Globus pallidus (tissue), 1 donor: ENCODE data around the gene ZNFX1.
"Not testable (repeated sequence)": the region's sequence is repeated elsewhere in the genome, so short reads cannot be mapped to it uniquely, and the experiment has no call there.

Source experiments
- DNase-seq: peaks from one replicate; pipeline ENCODE4 v3.0.0-alpha.2; 2015; ENCODE audit warnings: low spot score

ZNFX1 gene

DNA sequence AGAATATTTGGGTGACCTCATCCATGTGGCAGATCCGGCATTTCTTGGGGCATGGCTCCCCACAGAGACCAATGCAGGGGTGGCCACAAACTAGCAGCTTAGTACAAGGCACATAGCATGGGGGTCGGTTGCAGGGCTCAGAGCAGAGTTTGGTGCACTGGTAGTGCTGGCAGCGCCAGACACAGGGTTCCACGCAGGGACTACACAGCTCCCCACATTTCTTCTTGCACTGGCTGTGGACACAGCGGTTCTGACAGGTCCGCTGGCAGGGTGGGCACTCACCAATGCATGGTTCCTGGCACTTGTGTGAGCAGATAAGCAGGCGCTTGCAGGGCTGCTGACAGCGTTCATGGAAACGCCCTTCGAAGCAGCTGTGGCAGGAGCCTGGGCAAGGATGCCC is 29.6 kb downstream of the ZNFX1 start:
- no peak for DNase-seq

DNA sequence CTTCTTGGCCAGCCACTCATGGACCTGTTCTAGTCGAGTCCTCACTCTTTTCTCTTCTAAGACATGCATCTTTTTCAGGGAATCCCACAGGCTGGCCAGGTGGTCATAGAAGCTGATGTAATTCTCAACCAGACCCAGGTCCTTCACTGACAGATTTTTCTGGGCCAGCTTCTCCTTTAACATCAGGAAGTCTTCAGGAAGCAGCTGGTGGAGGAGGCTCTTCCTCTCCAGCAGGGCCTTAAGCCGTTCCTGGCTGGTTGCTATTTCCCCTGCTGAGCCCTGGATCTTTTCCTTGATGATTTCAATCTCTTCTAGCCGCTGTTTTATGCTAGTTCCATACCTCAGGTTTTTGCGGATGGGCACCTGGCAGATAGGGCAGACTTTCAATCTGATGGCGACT is 30.1 kb downstream of the ZNFX1 start:
- DNase-seq, result no peak

DNA sequence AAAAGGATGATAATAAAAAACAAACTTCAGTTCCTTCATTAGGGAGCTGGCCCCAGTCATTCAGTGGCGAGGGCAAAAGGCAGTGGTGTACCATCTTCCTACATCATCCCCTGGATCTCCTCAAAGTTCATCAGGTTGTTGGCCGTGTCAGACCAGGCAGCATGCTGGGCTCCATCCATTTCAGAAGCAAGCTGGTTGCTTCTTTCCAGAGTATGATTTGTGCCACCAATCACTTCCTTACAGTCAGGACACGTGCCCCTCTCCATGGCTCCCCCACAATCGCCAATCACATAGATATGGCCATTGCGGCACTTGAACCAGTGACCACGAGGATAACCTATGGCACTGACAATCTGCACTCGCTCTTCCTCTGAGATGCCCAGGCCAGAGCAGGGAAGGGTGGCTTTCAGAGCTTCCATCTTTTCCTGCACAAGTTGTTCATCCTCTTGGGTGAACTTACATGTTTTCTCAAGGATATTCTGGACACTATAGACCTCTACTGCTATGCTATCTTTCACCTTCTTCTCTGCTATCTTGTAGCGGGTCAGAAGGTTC is 30.6 kb downstream of the ZNFX1 start:
- DNase-seq, result no peak

DNA sequence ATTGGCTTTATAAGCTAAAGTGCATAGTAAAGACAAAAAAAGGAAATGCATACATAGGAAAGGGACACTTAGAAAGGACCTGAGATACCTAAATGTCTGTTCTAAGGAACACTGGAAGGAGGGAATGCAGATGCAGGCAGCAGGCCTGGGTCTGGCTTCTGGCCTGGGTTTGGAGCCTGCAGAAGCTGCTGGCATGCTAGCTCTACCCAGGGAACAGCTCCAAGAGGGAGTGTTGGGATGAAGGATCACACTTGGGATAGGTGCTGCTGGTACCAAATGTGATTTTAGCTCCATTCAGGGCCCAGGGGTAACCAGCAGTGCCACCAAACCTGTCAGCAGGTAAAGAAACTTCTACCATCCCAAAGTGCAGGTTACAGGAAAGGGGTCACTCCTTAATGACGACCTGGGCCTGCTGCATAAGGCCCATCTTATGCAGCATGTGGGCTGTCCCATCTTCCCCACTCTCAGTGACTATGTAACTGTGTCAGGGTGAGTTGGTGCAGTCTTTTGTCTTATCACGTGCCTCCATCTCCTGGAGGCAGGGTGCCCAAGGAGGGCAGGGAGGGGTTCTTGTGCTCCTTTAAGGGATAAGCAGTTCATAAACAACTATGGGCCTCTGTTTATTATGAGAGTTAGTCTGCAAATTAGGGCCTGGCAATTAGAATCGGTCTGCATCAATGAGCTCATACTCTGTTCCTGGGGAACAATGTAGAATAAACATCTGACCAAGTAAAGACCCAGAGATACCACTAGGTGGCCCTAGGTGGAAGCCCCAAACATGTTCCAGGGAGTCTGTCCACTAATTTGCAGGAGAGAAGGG is 31.7 kb downstream of the ZNFX1 start:
- DNase-seq, result peak; percentile 63

DNA sequence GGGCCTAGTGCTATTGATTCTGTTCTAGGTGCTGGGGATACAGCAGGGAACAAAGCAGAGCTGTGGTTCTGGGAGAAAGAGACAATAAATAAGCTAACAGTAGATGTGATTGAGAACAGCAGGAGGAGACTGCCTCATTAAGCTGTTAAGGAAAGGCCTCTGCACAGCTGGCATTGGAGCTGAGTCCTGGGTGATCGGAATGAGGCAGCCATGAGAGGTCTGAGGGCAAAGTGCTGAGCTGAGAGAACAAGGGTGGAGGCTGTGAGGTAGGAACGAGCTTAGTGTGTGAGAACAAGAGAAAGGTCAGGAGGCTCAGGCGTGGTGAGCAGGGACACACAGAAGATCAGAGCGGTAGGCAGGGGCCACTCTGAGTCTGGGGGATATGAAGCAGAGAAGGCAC is 40.3 kb downstream of the ZNFX1 start:
- DNase-seq, result no peak

DNA sequence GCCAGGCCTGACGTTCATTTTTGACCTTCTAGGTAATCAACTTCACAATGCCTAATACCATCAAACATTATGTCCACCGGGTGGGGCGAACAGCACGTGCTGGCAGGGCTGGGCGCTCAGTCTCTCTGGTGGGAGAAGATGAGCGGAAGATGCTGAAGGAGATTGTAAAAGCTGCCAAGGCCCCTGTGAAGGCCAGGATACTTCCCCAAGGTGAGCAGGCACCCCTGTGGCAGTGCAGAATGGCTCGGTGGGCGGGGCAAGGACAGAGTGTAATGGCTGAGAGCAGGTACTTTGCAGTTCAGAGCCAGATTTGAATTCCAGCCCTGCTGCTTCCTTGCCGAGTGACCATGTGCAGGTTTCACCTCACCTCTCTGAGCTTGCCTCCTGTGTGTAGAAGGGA is 41.6 kb downstream of the ZNFX1 start:
- no peak for DNase-seq

- DNase-seq, result no peak
These were observed 43.0 kb downstream of the ZNFX1 start for GRCh38 chr20:49234831-49235230.

DNA sequence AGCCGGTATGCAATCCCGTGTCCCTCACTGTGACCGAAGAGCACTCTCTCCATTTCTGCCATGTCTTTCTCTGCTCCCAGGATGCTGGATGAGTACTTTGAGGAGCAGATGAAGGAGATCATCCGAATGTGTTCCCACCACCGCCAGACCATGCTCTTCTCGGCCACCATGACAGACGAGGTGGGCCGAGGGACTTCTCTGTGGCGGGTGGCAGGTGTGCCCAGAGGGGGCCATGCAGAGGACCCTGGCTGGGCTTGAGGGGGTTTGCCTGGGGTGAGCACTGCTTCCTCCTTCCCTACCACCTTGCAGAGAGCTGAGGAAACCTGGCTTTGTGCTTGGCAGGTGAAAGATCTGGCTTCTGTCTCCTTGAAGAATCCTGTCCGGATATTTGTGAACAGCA is 44.6 kb downstream of the ZNFX1 start:
- no peak for DNase-seq

DNA sequence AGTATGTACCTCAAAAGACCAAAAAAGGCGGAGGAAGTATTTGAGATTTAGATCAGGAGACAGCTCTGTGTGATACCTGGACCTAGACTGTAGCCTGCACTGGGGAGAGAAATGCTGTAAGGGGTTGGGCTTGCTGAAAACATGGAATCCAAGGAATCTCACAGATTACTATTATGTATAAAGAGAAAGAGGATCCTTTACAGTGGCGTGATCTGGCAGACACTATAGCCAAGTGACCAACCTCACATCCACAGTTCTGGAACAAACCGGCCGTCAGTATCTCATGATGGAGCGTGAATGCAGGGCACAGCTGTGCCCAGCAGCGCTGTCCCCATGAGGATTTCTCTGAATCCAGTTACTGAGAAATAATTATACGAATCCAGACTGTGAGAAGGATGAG is 46.4 kb downstream of the ZNFX1 start:
- no peak for DNase-seq

- DNase-seq, result peak; percentile 45
These were observed 47.2 kb downstream of the ZNFX1 start for GRCh38 chr20:49230561-49231133.

- DNase-seq, result no peak
These were observed 47.8 kb downstream of the ZNFX1 start for GRCh38 chr20:49230021-49230420.

DNA sequence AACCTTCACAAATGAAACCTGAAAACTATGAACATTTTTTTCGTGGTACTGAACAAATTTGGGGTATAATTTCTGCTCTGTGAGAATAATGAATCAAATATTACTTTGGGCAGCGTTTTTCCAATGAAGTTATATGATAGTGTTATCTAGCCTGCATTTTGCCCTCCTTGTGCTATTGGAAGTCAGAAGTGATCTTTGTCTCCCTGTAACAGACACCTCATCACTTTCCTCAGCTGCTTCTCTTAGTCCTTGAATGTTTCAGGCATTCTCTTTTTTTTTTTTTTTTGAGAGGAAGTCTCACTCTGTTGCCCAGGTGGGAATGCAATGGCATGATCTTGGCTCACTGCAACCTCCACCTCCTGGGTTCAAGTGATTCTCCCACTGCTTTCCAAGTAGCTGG is 48.5 kb downstream of the ZNFX1 start:
- no peak for DNase-seq

DNA sequence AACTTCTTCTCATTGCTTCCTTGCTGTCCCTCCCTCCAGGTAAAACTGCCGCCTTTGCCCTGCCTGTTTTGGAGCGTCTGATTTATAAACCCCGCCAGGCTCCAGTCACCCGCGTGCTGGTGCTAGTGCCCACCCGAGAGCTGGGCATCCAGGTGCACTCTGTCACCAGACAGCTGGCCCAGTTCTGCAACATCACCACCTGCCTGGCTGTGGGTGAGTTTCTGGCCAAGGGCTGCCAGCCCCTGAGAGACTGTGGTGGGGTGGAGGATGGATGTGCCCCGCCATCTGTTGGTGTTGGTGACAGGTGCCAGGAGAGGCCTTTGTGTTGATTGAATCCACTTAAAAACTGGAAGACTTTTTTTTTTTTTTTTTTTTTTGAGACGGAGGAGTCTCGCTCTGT is 49.2 kb downstream of the ZNFX1 start:
- no peak for DNase-seq

GRCh38 chr20:49225896-49226295 is 52.0 kb downstream of the ZNFX1 start:
- DNase-seq, result no peak

DNA sequence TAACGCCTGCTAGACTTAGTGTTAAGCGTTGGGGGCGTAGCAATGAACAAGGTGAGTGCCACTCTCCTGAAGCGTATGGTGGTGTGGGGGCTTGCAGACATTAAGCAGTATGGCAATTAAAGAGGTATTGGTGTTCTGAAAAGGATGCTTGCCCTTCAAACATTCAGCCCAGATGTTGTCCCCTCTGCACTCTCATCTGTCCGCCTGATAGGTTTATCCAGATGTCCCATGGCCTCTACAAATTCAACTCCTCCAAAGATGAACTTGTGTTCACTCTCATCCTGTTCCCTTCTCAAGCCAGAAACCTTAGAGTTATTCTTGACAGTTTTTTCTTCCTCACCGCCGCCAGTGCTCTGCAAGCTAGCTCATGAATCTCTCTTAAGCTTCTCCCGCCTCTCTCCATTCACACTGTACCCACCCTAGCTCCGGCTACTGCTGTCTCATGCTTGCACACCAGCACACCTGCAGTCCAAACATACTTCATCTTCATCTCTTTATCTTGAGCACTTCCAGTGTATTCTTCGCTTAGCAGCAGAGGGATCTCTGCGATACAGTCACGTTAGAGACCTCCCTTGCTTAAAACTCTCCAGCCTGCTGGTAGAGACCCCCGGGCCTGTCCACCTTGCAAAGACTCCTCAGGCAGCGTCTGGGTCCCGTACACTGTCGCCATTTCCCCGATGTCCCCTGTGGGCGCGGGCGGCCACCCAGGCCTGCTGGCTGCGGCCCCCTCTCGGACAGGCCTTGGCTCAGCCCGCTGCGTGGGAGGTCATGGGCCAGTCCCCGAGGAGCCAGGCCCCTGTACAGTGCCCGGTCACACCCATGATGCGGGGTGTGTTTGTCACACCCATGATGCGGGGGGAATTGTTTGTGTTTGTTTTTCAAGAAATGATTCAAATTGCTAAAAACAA is 57.7 kb downstream of the ZNFX1 start:
- DNase-seq, result no peak

DNA sequence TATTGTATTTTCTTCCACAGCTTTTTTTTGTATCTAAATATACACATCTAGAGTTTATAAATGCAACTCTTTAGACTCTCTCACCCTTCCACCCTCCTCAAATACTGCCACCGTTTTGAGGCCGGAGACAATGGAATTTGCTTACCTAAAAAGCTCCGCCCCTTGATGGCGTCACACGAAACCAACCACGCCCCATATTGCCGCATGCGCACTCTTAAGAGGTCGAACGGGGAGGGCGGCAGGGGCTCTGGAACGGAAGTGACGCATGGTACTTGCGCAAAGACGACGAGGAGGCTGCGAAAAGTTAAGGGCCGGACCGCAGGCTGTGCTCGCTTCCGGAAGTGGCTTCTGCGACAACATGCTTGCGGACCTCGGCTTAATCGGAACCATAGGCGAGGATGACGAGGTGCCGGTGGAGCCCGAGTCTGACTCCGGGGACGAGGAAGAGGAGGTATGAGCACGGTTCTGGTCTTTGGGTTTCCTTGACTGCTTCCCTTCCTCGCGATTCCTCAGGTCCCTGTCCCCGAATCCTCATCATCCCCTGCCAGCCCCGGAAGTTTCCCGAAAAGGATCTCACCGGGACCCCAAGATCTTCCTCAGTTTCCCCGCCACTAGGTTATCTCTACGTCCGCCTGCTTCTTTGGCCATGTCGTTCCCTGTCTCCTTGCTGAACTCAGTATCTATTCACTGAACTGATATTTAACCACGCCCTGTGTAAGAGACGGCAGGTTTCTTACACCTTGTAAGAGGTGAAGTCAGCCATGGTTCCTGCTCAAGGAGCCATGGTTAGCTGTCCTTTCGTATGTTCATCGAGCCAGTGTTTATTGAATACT is 58.5 kb downstream of the ZNFX1 start, which contains the start of gene DDX27:
TSS of gene DDX27 (plus strand) at position 326 of the 833 bp plus-strand sequence. CDS start at position 359, 33 bp downstream.
- DNase-seq, result peak; percentile 99

DNA sequence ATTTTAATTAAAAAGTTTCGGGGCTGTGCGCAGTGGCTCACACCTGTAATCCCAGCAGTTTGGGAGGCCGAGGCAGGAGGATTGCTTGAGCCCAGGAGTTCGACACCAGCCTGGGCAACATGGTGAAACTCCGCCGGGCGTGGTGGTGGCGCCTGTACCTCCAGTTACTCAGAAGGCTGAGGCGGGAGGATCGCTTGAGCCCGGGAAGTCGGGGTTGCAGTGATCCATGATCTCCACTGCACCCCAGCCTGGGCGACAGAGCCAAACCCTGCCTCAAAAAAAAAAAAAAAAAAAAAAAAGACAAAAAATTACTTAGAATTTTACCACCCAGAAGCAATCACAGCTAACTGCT is 59.1 kb downstream of the ZNFX1 start:
- DNase-seq, result not testable (repeated sequence)

DNA sequence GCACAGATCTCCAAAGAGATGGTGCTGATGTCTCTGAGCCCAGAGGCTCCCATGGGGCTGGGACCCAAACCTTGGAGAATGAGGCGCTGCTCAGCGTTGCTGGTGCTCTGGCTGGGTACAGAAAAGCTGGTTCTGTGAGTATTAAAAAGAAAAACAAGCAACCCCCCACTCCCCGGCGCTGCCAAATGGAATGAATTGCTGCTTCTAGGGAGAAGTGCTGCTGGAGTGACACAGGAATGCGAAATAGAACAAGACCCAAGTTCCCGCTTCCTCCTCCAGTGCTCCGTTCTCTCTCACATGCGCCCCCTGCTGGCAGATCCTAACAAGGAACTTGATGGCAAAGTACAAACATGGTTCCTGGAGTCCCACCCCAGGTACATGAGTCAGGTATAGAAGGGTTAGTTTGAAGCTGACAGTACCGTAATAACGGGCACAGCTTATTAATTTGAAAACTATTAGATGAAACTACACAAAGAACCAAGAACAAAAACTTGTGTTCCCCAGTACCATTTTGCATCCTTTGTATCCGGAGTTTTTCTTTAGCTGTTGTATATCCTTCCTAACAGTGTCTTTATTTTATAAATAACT is 60.8 kb downstream of the ZNFX1 start:
- DNase-seq, result peak; percentile 87

DNA sequence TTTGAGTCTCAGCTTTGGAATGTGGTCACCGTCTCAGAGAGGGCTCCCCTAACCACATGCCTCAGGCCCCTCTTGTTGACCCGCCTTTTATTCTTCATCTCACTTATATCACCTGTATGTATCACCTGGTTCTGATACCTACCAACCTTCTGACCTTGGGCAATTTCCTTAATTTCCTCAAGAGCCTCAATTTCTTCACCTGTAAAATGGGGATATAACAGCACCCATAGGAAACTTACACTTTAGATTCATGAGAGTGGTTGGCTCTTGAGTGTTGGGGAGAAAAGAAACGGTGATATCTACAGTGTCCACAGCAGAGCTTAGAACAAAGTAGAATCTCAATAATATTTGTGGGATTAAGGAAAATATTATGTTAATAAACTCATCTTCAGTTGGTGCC is 62.6 kb downstream of the ZNFX1 start:
- no peak for DNase-seq

DNA sequence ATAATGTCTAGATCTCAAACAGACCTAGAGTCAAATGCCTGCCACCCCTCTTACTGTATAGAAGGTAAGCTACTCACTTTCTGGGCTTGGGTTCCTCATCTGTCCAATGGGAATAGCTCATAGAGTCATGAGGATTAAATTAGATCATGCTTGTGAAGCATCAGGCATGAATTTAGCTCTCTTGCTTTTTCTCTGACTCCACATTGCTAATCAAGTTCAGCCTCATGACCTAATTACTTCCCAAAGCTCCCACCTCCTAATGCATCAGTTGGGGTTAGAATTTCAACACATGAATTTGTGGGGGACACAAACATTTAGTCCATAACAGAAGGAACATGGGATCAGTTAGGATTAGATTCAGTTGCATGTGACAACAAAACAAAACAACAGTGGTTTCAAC is 63.3 kb downstream of the ZNFX1 start:
- no peak for DNase-seq

DNA sequence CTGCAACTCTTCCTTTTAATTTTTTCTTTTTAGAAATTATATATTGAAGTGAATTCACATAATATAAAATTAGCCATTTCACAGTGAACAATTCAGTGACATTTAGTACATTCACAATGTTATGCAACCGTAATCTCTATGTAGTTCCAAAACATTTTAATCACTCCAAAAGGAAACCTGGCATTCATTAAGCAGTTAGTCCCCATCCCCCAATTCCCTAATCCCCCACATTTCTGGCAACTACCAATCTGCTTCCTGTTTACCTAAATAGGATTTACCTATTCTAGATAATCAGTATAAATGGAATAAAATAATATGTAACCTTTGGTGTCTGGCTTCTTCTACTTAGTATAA is 67.1 kb downstream of the ZNFX1 start:
- no peak for DNase-seq
